Upper lobe of left lung (tissue), 6 donors: Measurements from ENCODE around the gene MMP11. TPM values are rescaled to one million over a fixed set of nuclear protein-coding genes. Genes with fewer than 3 reads are reported as not detected.
A peak's percentile ranks its signal among the peaks of the same experiment; 100 is the strongest.

ENCODE experiments used
- ATAC-seq, 2 donors: fragments of 200-7000 bp; cut with Tn5 transposase; one replicate each; pipeline ENCODE4 v1.9.1; 2022; ENCODE audit warnings: mild to moderate bottlenecking in 2 of 2, moderate library complexity in 2 of 2; ENCODE audit not compliant: low FRiP score in 2 of 2
- DNase-seq, 2 donors: peaks; one replicate each; pipeline ENCODE4 v3.0.0-alpha.2; 2019 to 2020
- H3K27ac ChIP-seq, 4 donors: fragments of 200-600 bp; sonication (generic); one replicate each; pipeline ENCODE4 v1.5.1; 2016 to 2019
- H3K27me3 ChIP-seq, 4 donors: fragments of 200-600 bp; sonication (generic); one replicate each; pipeline ENCODE4 v1.5.1; 2017 to 2019
- H3K36me3 ChIP-seq, 4 donors: fragments of 200-600 bp; sonication (generic); one replicate each; pipeline ENCODE4 v1.5.1; 2016 to 2019
- H3K4me1 ChIP-seq, 4 donors: fragments of 200-600 bp; sonication (generic); one replicate each; pipeline ENCODE4 v1.5.1; 2018 to 2019
- H3K4me3 ChIP-seq, 4 donors: fragments of 200-600 bp; sonication (generic); one replicate each; pipeline ENCODE4 v1.5.1; 2017 to 2019; ENCODE audit warnings: mild to moderate bottlenecking in 2 of 4, moderate library complexity in 1 of 4
- H3K9me3 ChIP-seq, 4 donors: fragments of 200-600 bp; sonication (generic); one replicate each; pipeline ENCODE4 v1.5.1; 2018 to 2019
- CTCF ChIP-seq, 6 experiments: fragments of 450-650 bp in 4 of 6; fragments of 200-600 bp in 2 of 6; sonication (generic) in 2 of 6; IDR thresholded peaks; one replicate each; pipeline ENCODE4 v1.5.1; 2016 to 2019; ENCODE audit warnings: antibody characterized with exemption in 6 of 6
- EP300 ChIP-seq, 4 donors: sonication (generic); formaldehyde crosslinking; IDR thresholded peaks; one replicate each; pipeline ENCODE4 v1.5.1; 2017; ENCODE audit warnings: antibody characterized with exemption in 4 of 4, control low read depth in 2 of 4
- POLR2A ChIP-seq, 4 donors: fragments of 450-650 bp; IDR thresholded peaks; one replicate each; pipeline ENCODE4 v1.5.1; 2016 to 2017; ENCODE audit warnings: antibody characterized with exemption in 4 of 4, mild to moderate bottlenecking in 2 of 4
- POLR2AphosphoS5 ChIP-seq, 2 donors: sonication (generic); formaldehyde crosslinking; IDR thresholded peaks; one replicate each; pipeline ENCODE4 v1.5.1; 2017; ENCODE audit warnings: antibody characterized with exemption in 2 of 2
- WGBS, 2 donors: methylation state at CpG; one replicate each; pipeline ENCODE4 v1.1.5; 2017 to 2018; 5-methylcytosine and 5-hydroxymethylcytosine counted together
- total RNA-seq, 6 donors: library from RNA; depleted of rRNA in 4 of 6; stranded (reverse); fragments of >200 nt in 4 of 6; gene quantifications; one replicate each; pipeline versions ENCODE4 v1.1.0 to v1.2.1, GENCODE V29; 2016 to 2021
- donor health status: DM: no; HTN: no; CAD: no; lungs with moderate emphysema.
- donor health status: DM: no; HTN: yes; CAD: no; lungs with severe emphysema.

Gene MMP11
- total RNA-seq, 6 donors from 2014 or later = 0.57 to 7.7 (median 2.9) TPM; not detected in 3

GRCh38 chr22:23816156-23816976, 43.7 kb downstream of the MMP11 start:
- H3K27ac ChIP-seq = no peak overlapping the region
- no peaks in the 10 kb centered on the region for H3K4me1 ChIP-seq
- DNase-seq (no peak), ATAC-seq (peak in 1 of 2 donors; percentile 22)
- no peak for TF ChIP-seq POLR2A (IDR thresholded peaks at IDR 0.05)
- no peak for TF ChIP-seq CTCF (IDR thresholded peaks at IDR 0.05)
- TF ChIP-seq EP300 (IDR thresholded peaks at IDR 0.05) = no peak
- no peak for TF ChIP-seq POLR2AphosphoS5 (IDR thresholded peaks at IDR 0.05)
- 85 to 92% methylated on average over 16 to 18 of the region's 18 CpGs for WGBS, 2 donors
- H3K4me3 ChIP-seq = no peak overlapping the region
- H3K9me3 ChIP-seq = no peaks in the 10 kb centered on the region
- H3K27me3 ChIP-seq = no peaks in the 10 kb centered on the region
- H3K36me3 ChIP-seq = peaks cover 10 to 85% (median 51%) of the 10 kb centered on the region in 4 donors

- peaks cover 10 to 85% (median 56%) of the 10 kb centered on the region in 4 donors for H3K36me3 ChIP-seq
- WGBS, 2 donors = 84 to 94% methylated on average over 6 of the region's 6 CpGs
- ATAC-seq = no peak
Observed at GRCh38 chr22:23817146-23817545, 44.5 kb downstream of the MMP11 start.

GRCh38 chr22:23818541-23818940, 45.9 kb downstream of the MMP11 start:
- H3K36me3 ChIP-seq = peaks cover 14 to 91% (median 61%) of the 10 kb centered on the region in 4 donors

More at GRCh38 chr22:23817146-23817545, 44.5 kb downstream of the MMP11 start:
- Histone ChIP-seq H3K27me3 (no peaks in the 10 kb centered on the region), H3K4me3 (no peak overlapping the region), H3K4me1 (no peaks in the 10 kb centered on the region), H3K27ac (no peak overlapping the region), H3K9me3 (no peaks in the 10 kb centered on the region)
- TF ChIP-seq CTCF (IDR thresholded peaks at IDR 0.05) (no peak), EP300 (IDR thresholded peaks at IDR 0.05) (no peak), POLR2AphosphoS5 (IDR thresholded peaks at IDR 0.05) (no peak), POLR2A (IDR thresholded peaks at IDR 0.05) (no peak)
- DNase-seq = no peak

GRCh38 chr22:23820748-23821211, 48.1 kb downstream of the MMP11 start:
- H3K36me3 ChIP-seq = peaks cover 22 to 100% (median 75%) of the 10 kb centered on the region in 4 donors
- no peaks in the 10 kb centered on the region for H3K27me3 ChIP-seq
- 51 to 58% methylated on average over 2 to 4 of the region's 4 CpGs for WGBS, 2 donors
- no peak overlapping the region for H3K27ac ChIP-seq
- ATAC-seq = no peak
- DNase-seq = no peak
- H3K4me1 ChIP-seq = no peaks in the 10 kb centered on the region
- H3K4me3 ChIP-seq = no peak overlapping the region
- no peaks in the 10 kb centered on the region for H3K9me3 ChIP-seq
- TF ChIP-seq EP300 (IDR thresholded peaks at IDR 0.05) (no peak), CTCF (IDR thresholded peaks at IDR 0.05) (no peak), POLR2AphosphoS5 (IDR thresholded peaks at IDR 0.05) (no peak), POLR2A (IDR thresholded peaks at IDR 0.05) (no peak)

More at GRCh38 chr22:23818541-23818940, 45.9 kb downstream of the MMP11 start:
- Histone ChIP-seq H3K27me3 (no peaks in the 10 kb centered on the region), H3K4me1 (no peaks in the 10 kb centered on the region), H3K4me3 (no peak overlapping the region), H3K9me3 (no peaks in the 10 kb centered on the region), H3K27ac (no peak overlapping the region)
- no peak for DNase-seq
- 89 to 95% methylated on average over 2 of the region's 2 CpGs for WGBS, 2 donors
- ATAC-seq = no peak
- TF ChIP-seq POLR2A (IDR thresholded peaks at IDR 0.05) = no peak
- no peak for TF ChIP-seq CTCF (IDR thresholded peaks at IDR 0.05)
- no peak for TF ChIP-seq EP300 (IDR thresholded peaks at IDR 0.05)
- no peak for TF ChIP-seq POLR2AphosphoS5 (IDR thresholded peaks at IDR 0.05)
